ENCODE data around the gene OBSL1. TPM values are rescaled to one million over a fixed set of nuclear protein-coding genes. Genes with fewer than 3 reads are reported as not detected.

OBSL1 gene
- total and polyA plus RNA-seq, 5 donors from 2014 or later = 0.57 TPM; not detected in 4

GRCh38 chr2:219561179-219562048 lies 9.9 kb downstream of the OBSL1 start:
- Histone ChIP-seq H3K4me1 (ENCODE audit: control insufficient read depth, insufficient read depth, low read length, poor library complexity, severe bottlenecking) (no peaks in the 10 kb centered on the region), H3K36me3 (ENCODE audit: control insufficient read depth, insufficient read depth, low read length) (no peaks in the 10 kb centered on the region), H3K9me3 (ENCODE audit: control insufficient read depth in 2 of 2, low read length in 2 of 2) (no peaks in the 10 kb centered on the region), H3K27me3 (ENCODE audit: control insufficient read depth, insufficient read depth, low read length) (no peaks in the 10 kb centered on the region), H3K27ac (ENCODE audit: insufficient read depth, low read length, poor library complexity, severe bottlenecking) (no peak overlapping the region), H3K4me3 (ENCODE audit: low read depth, low read length) (no peak overlapping the region)
- Mint-ChIP-seq H3K27ac (no peak overlapping the region), H3K4me1 (no peaks in the 10 kb centered on the region), H3K27me3 (peaks cover 5% of the 10 kb centered on the region), H3K4me3 (peak overlapping the region in 1 of 4 donors; percentile 10), H3K9me3 (no peaks in the 10 kb centered on the region), H3K36me3 (no peaks in the 10 kb centered on the region)
- ATAC-seq (ENCODE audit: low read depth in 2 of 2) = no peak
- no peak for DNase-seq

GRCh38 chr2:219560893-219561178 lies 10.5 kb downstream of the OBSL1 start:
- Mint-ChIP-seq H3K9me3 (no peaks in the 10 kb centered on the region), H3K27ac (no peak overlapping the region), H3K27me3 (peaks cover 5% of the 10 kb centered on the region), H3K4me3 (peak overlapping the region in 1 of 4 donors; percentile 51), H3K36me3 (no peaks in the 10 kb centered on the region), H3K4me1 (no peaks in the 10 kb centered on the region)
- H3K27me3 ChIP-seq (ENCODE audit: control insufficient read depth, insufficient read depth, low read length) = no peaks in the 10 kb centered on the region
- H3K4me1 ChIP-seq (ENCODE audit: control insufficient read depth, insufficient read depth, low read length, poor library complexity, severe bottlenecking) = no peaks in the 10 kb centered on the region
- no peak for ATAC-seq (ENCODE audit: low read depth in 2 of 2)
- H3K36me3 ChIP-seq (ENCODE audit: control insufficient read depth, insufficient read depth, low read length) = no peaks in the 10 kb centered on the region
- no peak overlapping the region for H3K27ac ChIP-seq (ENCODE audit: insufficient read depth, low read length, poor library complexity, severe bottlenecking)
- H3K4me3 ChIP-seq (ENCODE audit: low read depth, low read length) = no peak overlapping the region
- no peaks in the 10 kb centered on the region for H3K9me3 ChIP-seq (ENCODE audit: control insufficient read depth in 2 of 2, low read length in 2 of 2)
- DNase-seq = no peak

GRCh38 chr2:219560037-219560892 lies 11.1 kb downstream of the OBSL1 start:
- H3K4me3 ChIP-seq (ENCODE audit: low read depth, low read length) = no peak overlapping the region
- peaks cover 10% of the 10 kb centered on the region for H3K27me3 Mint-ChIP-seq
- no peaks in the 10 kb centered on the region for H3K36me3 Mint-ChIP-seq
- no peaks in the 10 kb centered on the region for H3K9me3 ChIP-seq (ENCODE audit: control insufficient read depth in 2 of 2, low read length in 2 of 2)
- no peaks in the 10 kb centered on the region for H3K9me3 Mint-ChIP-seq
- H3K27me3 ChIP-seq (ENCODE audit: control insufficient read depth, insufficient read depth, low read length) = no peaks in the 10 kb centered on the region
- ATAC-seq (ENCODE audit: low read depth in 2 of 2) (no peak), DNase-seq (peak in 1 of 3 donors; percentile 20)
- H3K36me3 ChIP-seq (ENCODE audit: control insufficient read depth, insufficient read depth, low read length) = no peaks in the 10 kb centered on the region
- no peak overlapping the region for H3K27ac Mint-ChIP-seq
- H3K27ac ChIP-seq (ENCODE audit: insufficient read depth, low read length, poor library complexity, severe bottlenecking) = no peak overlapping the region
- peak overlapping the region in 1 of 4 donors; percentile 51 for H3K4me3 Mint-ChIP-seq
- H3K4me1 Mint-ChIP-seq = no peaks in the 10 kb centered on the region
- H3K4me1 ChIP-seq (ENCODE audit: control insufficient read depth, insufficient read depth, low read length, poor library complexity, severe bottlenecking) = no peaks in the 10 kb centered on the region

- H3K27me3 ChIP-seq (ENCODE audit: control insufficient read depth, insufficient read depth, low read length) = no peaks in the 10 kb centered on the region
- no peak overlapping the region for H3K4me3 ChIP-seq (ENCODE audit: low read depth, low read length)
- no peak for DNase-seq
- Mint-ChIP-seq H3K4me1 (no peaks in the 10 kb centered on the region), H3K9me3 (no peaks in the 10 kb centered on the region), H3K36me3 (no peaks in the 10 kb centered on the region), H3K27ac (no peak overlapping the region), H3K4me3 (no peak overlapping the region), H3K27me3 (peaks cover 11% of the 10 kb centered on the region)
- no peaks in the 10 kb centered on the region for H3K4me1 ChIP-seq (ENCODE audit: control insufficient read depth, insufficient read depth, low read length, poor library complexity, severe bottlenecking)
- no peaks in the 10 kb centered on the region for H3K36me3 ChIP-seq (ENCODE audit: control insufficient read depth, insufficient read depth, low read length)
- no peaks in the 10 kb centered on the region for H3K9me3 ChIP-seq (ENCODE audit: control insufficient read depth in 2 of 2, low read length in 2 of 2)
- no peak overlapping the region for H3K27ac ChIP-seq (ENCODE audit: insufficient read depth, low read length, poor library complexity, severe bottlenecking)
- ATAC-seq (ENCODE audit: low read depth in 2 of 2) = no peak
Measured at GRCh38 chr2:219559156-219559915, 12.0 kb downstream of the OBSL1 start.

GRCh38 chr2:219557791-219558785 lies 13.3 kb downstream of the OBSL1 start:
- H3K9me3 Mint-ChIP-seq = no peaks in the 10 kb centered on the region
- H3K27ac Mint-ChIP-seq = no peak overlapping the region

GRCh38 chr2:219557320-219557719 lies 14.0 kb downstream of the OBSL1 start:
- no peak overlapping the region for H3K27ac Mint-ChIP-seq
- no peak for DNase-seq
- H3K4me3 Mint-ChIP-seq = no peak overlapping the region
- peaks cover 7% of the 10 kb centered on the region for H3K4me1 ChIP-seq (ENCODE audit: control insufficient read depth, insufficient read depth, low read length, poor library complexity, severe bottlenecking)
- H3K4me1 Mint-ChIP-seq = peaks cover 0 to 10% (median 0%) of the 10 kb centered on the region in 4 donors
- H3K36me3 ChIP-seq (ENCODE audit: control insufficient read depth, insufficient read depth, low read length) = no peaks in the 10 kb centered on the region
- H3K27me3 ChIP-seq (ENCODE audit: control insufficient read depth, insufficient read depth, low read length) = peaks cover 9% of the 10 kb centered on the region
- no peaks in the 10 kb centered on the region for H3K9me3 ChIP-seq (ENCODE audit: control insufficient read depth in 2 of 2, low read length in 2 of 2)
- H3K9me3 Mint-ChIP-seq = no peaks in the 10 kb centered on the region
- peaks cover 19% of the 10 kb centered on the region for H3K27me3 Mint-ChIP-seq
- H3K27ac ChIP-seq (ENCODE audit: insufficient read depth, low read length, poor library complexity, severe bottlenecking) = no peak overlapping the region
- H3K4me3 ChIP-seq (ENCODE audit: low read depth, low read length) = no peak overlapping the region
- no peak for ATAC-seq (ENCODE audit: low read depth in 2 of 2)
- no peaks in the 10 kb centered on the region for H3K36me3 Mint-ChIP-seq

More at GRCh38 chr2:219557791-219558785, 13.3 kb downstream of the OBSL1 start:
- DNase-seq (no peak), ATAC-seq (ENCODE audit: low read depth in 2 of 2) (no peak)
- Histone ChIP-seq H3K4me1 (ENCODE audit: control insufficient read depth, insufficient read depth, low read length, poor library complexity, severe bottlenecking) (no peaks in the 10 kb centered on the region), H3K36me3 (ENCODE audit: control insufficient read depth, insufficient read depth, low read length) (no peaks in the 10 kb centered on the region), H3K9me3 (ENCODE audit: control insufficient read depth in 2 of 2, low read length in 2 of 2) (no peaks in the 10 kb centered on the region), H3K4me3 (ENCODE audit: low read depth, low read length) (no peak overlapping the region), H3K27me3 (ENCODE audit: control insufficient read depth, insufficient read depth, low read length) (peaks cover 7% of the 10 kb centered on the region), H3K27ac (ENCODE audit: insufficient read depth, low read length, poor library complexity, severe bottlenecking) (no peak overlapping the region)
- Mint-ChIP-seq H3K4me3 (no peak overlapping the region), H3K36me3 (no peaks in the 10 kb centered on the region), H3K27me3 (peaks cover 16% of the 10 kb centered on the region), H3K4me1 (peaks cover 0 to 9% (median 0%) of the 10 kb centered on the region in 4 donors)

GRCh38 chr2:219556413-219556812 lies 14.9 kb downstream of the OBSL1 start:
- no peaks in the 10 kb centered on the region for H3K9me3 ChIP-seq (ENCODE audit: control insufficient read depth in 2 of 2, low read length in 2 of 2)
- H3K4me1 ChIP-seq (ENCODE audit: control insufficient read depth, insufficient read depth, low read length, poor library complexity, severe bottlenecking) = peaks cover 16% of the 10 kb centered on the region
- H3K36me3 ChIP-seq (ENCODE audit: control insufficient read depth, insufficient read depth, low read length) = no peaks in the 10 kb centered on the region
- H3K27me3 ChIP-seq (ENCODE audit: control insufficient read depth, insufficient read depth, low read length) = peaks cover 11% of the 10 kb centered on the region
- no peak overlapping the region for H3K4me3 ChIP-seq (ENCODE audit: low read depth, low read length)
- Mint-ChIP-seq H3K36me3 (no peaks in the 10 kb centered on the region), H3K4me3 (no peak overlapping the region), H3K27ac (no peak overlapping the region), H3K27me3 (peaks cover 27% of the 10 kb centered on the region), H3K4me1 (peaks cover 0 to 15% (median 2%) of the 10 kb centered on the region in 4 donors), H3K9me3 (no peaks in the 10 kb centered on the region)
- DNase-seq (no peak), ATAC-seq (ENCODE audit: low read depth in 2 of 2) (no peak)
- no peak overlapping the region for H3K27ac ChIP-seq (ENCODE audit: insufficient read depth, low read length, poor library complexity, severe bottlenecking)
